K562 (cell line): Measurements from ENCODE around the gene ZRANB3. TPM values are rescaled to one million over a fixed set of nuclear protein-coding genes. Genes with fewer than 3 reads are reported as not detected.

Experiments used
- ATAC-seq: fragments of 200-7000 bp; cut with Tn5 transposase; 3 replicates; pipeline ENCODE4 v1.9.1; 2020; ENCODE audit warnings: moderate library complexity
- BruUV-seq: library from RNA; stranded (reverse); fragments of 400-500 nt; replicated peaks from 2 replicates; lab custom pipeline; 2021; lab: Mats Ljungman, UMichigan
- CTCF ChIA-PET: fragments of 300-600 bp; formaldehyde crosslinking; extraction: SDS; loops from one replicate; lab custom pipeline; 2021; ENCODE audit warnings: low intra/inter-chr PET ratio; lab: Yijun Ruan, JAX
- POLR2A ChIA-PET: fragments of 300-600, 350-650 bp; sonication (Branson Sonifier 250); formaldehyde crosslinking; extraction: SDS; loops from one replicate; lab custom pipeline; 2021; ENCODE audit warnings: antibody characterized with exemption, inconsistent platforms; lab: Yijun Ruan, JAX
- DNase-seq, 4 experiments: peaks; one replicate each; pipeline versions ENCODE4 v3.0.0 to v3.0.0-alpha.2; 2011 to 2018; ENCODE audit warnings: low spot score in 3 of 4, mixed read lengths in 3 of 4; ENCODE audit errors: extremely low read depth in 1 of 4
- FAIRE-seq: peaks from 2 replicates; lab custom pipeline; 2011; peaks lifted over from hg19 to GRCh38; lab: Jason Lieb, UNC
- H2AFZ ChIP-seq: 2 replicates; pipeline ENCODE4 v1.6.0; 2011; ENCODE audit warnings: low read depth, low read length, control low read depth, inconsistent platforms
- H3K27ac ChIP-seq: fragments of 200-600 bp; 3 replicates; pipeline ENCODE4 v1.8.0; 2011; ENCODE audit warnings: low read depth, mild to moderate bottlenecking, control low read depth, inconsistent platforms, low read length, moderate library complexity, mixed read lengths; ENCODE audit errors: extremely low read depth
- H3K27me3 ChIP-seq, 2 experiments: fragments of 300-600 bp in 1 of 2; 2 replicates in 1 of 2; 3 replicates in 1 of 2; pipeline versions ENCODE4 v1.6.0 to v1.8.0; 2011; ENCODE audit warnings: inconsistent platforms in 2 of 2, low read length in 2 of 2, mild to moderate bottlenecking in 1 of 2, mixed read lengths in 1 of 2, moderate library complexity in 1 of 2; ENCODE audit not compliant: control insufficient read depth in 2 of 2, insufficient read depth in 2 of 2
- H3K36me3 ChIP-seq: fragments of 300-600 bp; 3 replicates; pipeline ENCODE4 v1.8.0; 2011; ENCODE audit warnings: mild to moderate bottlenecking, low read length, inconsistent platforms; ENCODE audit not compliant: control insufficient read depth, insufficient read depth
- H3K4me1 ChIP-seq, 2 experiments: fragments of 200-600 bp in 1 of 2; replicated peaks in 1 of 2; 2 replicates in 1 of 2; 3 replicates in 1 of 2; pipeline versions ENCODE4 v1.5.1 to v1.8.0; 2011; ENCODE audit warnings: inconsistent platforms in 2 of 2, low read length in 2 of 2, mild to moderate bottlenecking in 1 of 2, mixed read lengths in 1 of 2, moderate library complexity in 1 of 2; ENCODE audit not compliant: control insufficient read depth in 2 of 2, insufficient read depth in 2 of 2
- H3K4me2 ChIP-seq: 2 replicates; pipeline ENCODE4 v1.6.1; 2011; ENCODE audit warnings: low read length, control low read depth, inconsistent platforms, mixed read lengths; ENCODE audit not compliant: insufficient read depth
- H3K4me3 ChIP-seq: fragments of 200-600 bp; sonication (generic), shearing (Covaris generic); 2 replicates; pipeline ENCODE4 v1.5.1; 2016; ENCODE audit warnings: control low read depth, inconsistent platforms
- H3K79me2 ChIP-seq: fragments of 200-600 bp; 3 replicates; pipeline ENCODE4 v1.8.0; 2011; ENCODE audit warnings: low read length, inconsistent platforms; ENCODE audit not compliant: control insufficient read depth, insufficient read depth
- H3K9ac ChIP-seq, 2 experiments: 2 replicates each; pipeline versions ENCODE4 v1.6.0 to v1.6.1; 2011; ENCODE audit warnings: low read depth in 2 of 2, low read length in 2 of 2, control low read depth in 1 of 2, inconsistent platforms in 1 of 2, mild to moderate bottlenecking in 1 of 2, mixed read lengths in 1 of 2; ENCODE audit not compliant: insufficient read depth in 1 of 2
- H3K9me1 ChIP-seq: one replicate; pipeline ENCODE4 v1.6.0; 2011; ENCODE audit warnings: inconsistent platforms, mild to moderate bottlenecking, low read length, moderate library complexity; ENCODE audit not compliant: control insufficient read depth, insufficient read depth
- H3K9me3 ChIP-seq: replicated peaks from 2 replicates; pipeline ENCODE4 v1.5.1; 2011; ENCODE audit warnings: low read depth, low read length, inconsistent platforms; ENCODE audit not compliant: control insufficient read depth, insufficient read depth
- H4K20me1 ChIP-seq: replicated peaks from 2 replicates; pipeline ENCODE4 v1.6.1; 2011; ENCODE audit warnings: low read length, inconsistent platforms, mixed read lengths; ENCODE audit not compliant: control insufficient read depth, insufficient read depth
- BDP1 ChIP-seq: IDR thresholded peaks from 3 replicates; pipeline ENCODE4 v1.6.1; 2011; ENCODE audit not compliant: insufficient read length, insufficient read depth
- DIDO1 ChIP-seq: fragments of 450-650 bp; IDR thresholded peaks from 2 replicates; pipeline ENCODE4 v1.6.1; 2016; ENCODE audit warnings: low read depth, missing biosample characterization, missing genetic modification characterization
- DNMT1 ChIP-seq: fragments of 450-650 bp; IDR thresholded peaks from 2 replicates; pipeline ENCODE4 v1.6.1; 2016; ENCODE audit warnings: antibody characterized with exemption, mild to moderate bottlenecking
- HSF4 ChIP-seq: fragments of 250-450 bp; sonication (Bioruptor Pico); IDR thresholded peaks from 2 replicates; pipeline ENCODE4 v2.1.2; 2022; ENCODE audit warnings: mild to moderate bottlenecking, moderate library complexity, borderline replicate concordance
- JUN ChIP-seq, 2 experiments: sonication (generic) in 1 of 2; formaldehyde crosslinking in 1 of 2; IDR thresholded peaks; 2 replicates each; pipeline versions ENCODE4 v1.6.1 to v1.8.0; 2012 to 2022; ENCODE audit warnings: borderline replicate concordance in 2 of 2, mild to moderate bottlenecking in 2 of 2, improper control_type of control experiment in 1 of 2, low read depth in 1 of 2, low read length in 1 of 2, missing genetic modification reagents in 1 of 2
- LARP7 ChIP-seq: fragments of 450-650 bp; IDR thresholded peaks from 2 replicates; pipeline ENCODE4 v1.6.1; 2016
- MNT ChIP-seq, 2 experiments: fragments of 450-650 bp; conservative IDR thresholded peaks; 2 replicates each; pipeline ENCODE4 v1.6.1; 2017; ENCODE audit warnings: mild to moderate bottlenecking in 2 of 2, moderate library complexity in 2 of 2
- NCOA6 ChIP-seq: fragments of 450-650 bp; IDR thresholded peaks from 2 replicates; pipeline ENCODE4 v1.6.1; 2017; ENCODE audit warnings: mild to moderate bottlenecking
- PHF20 ChIP-seq: fragments of 450-650 bp; IDR thresholded peaks from 2 replicates; pipeline ENCODE4 v1.6.1; 2018; ENCODE audit not compliant: partially characterized antibody
- PHF21A ChIP-seq: fragments of 450-650 bp; IDR thresholded peaks from 2 replicates; pipeline ENCODE4 v1.6.1; 2017; ENCODE audit warnings: low read depth, borderline replicate concordance
- PHTF2 ChIP-seq: fragments of 250-450 bp; sonication (Bioruptor Pico); IDR thresholded peaks from 2 replicates; pipeline ENCODE4 v1.5.0; 2021; ENCODE audit warnings: mild to moderate bottlenecking
- PYGO2 ChIP-seq: fragments of 450-650 bp; IDR thresholded peaks from 2 replicates; pipeline ENCODE4 v1.6.1; 2016; ENCODE audit warnings: mild to moderate bottlenecking, missing genetic modification characterization, moderate library complexity, missing compliant biosample characterization
- RNF219 ChIP-seq: fragments of 250-450 bp; sonication (Bioruptor Pico); IDR thresholded peaks from 2 replicates; pipeline ENCODE4 v1.5.0; 2022; ENCODE audit warnings: mild to moderate bottlenecking
- ZFP91 ChIP-seq: sonication (generic); formaldehyde crosslinking; IDR thresholded peaks from 2 replicates; pipeline ENCODE4 v1.8.0; 2022; ENCODE audit warnings: mild to moderate bottlenecking, missing genetic modification reagents
- ZNF232 ChIP-seq: sonication (generic); formaldehyde crosslinking; IDR thresholded peaks from 2 replicates; pipeline ENCODE4 v1.8.0; 2022; ENCODE audit warnings: mild to moderate bottlenecking, missing genetic modification reagents
- ZNF395 ChIP-seq: fragments of 200-800 bp; sonication (Bioruptor generic); IDR thresholded peaks from 2 replicates; pipeline ENCODE4 v1.6.1; 2017; ENCODE audit warnings: missing genetic modification characterization, missing compliant biosample characterization
- ZNF436 ChIP-seq: fragments of 250-450, 450-650 bp; sonication (Bioruptor Pico); formaldehyde crosslinking; IDR thresholded peaks from 2 replicates; pipeline ENCODE4 v1.7.0; 2020; ENCODE audit warnings: mild to moderate bottlenecking
- WGBS: fragments of 100-300 bp; shearing (Covaris generic); methylation state at CpG from one replicate; pipeline ENCODE4 v1.1.6; 2016; ENCODE audit warnings: low coverage, mixed read lengths; ENCODE audit not compliant: insufficient coverage; ENCODE audit errors: missing lambda C conversion rate; 5-methylcytosine and 5-hydroxymethylcytosine counted together
- in situ Hi-C: fragments of 300-500 bp; cut with MboI; formaldehyde crosslinking; loops from 4 replicates; pipeline ENCODE4 v1.15.0; 2018; ENCODE audit warnings: inconsistent platforms, mixed read lengths
- intact Hi-C: fragments of 100-400 bp; cut with micrococcal nuclease; formaldehyde crosslinking; loops from 2 replicates; pipeline ENCODE4 v1.14.2; 2022
- polyA plus RNA-seq, 8 experiments: library from polyadenylated mRNA; depleted of rRNA in 4 of 8; stranded (reverse) in 5 of 8; unstranded in 3 of 8; fragments of >200 nt; fragmentation: Nextera tagmentation in 2 of 8; fragmentation: Illumina TruSeq in 1 of 8; extraction: Ambion mirVana in 2 of 8; extraction: Trizol in 1 of 8; gene quantifications; 2 replicates each; pipeline versions ENCODE4 v1.2.1 to v1.2.3, GENCODE V29; 2011 to 2014; ENCODE audit warnings: inconsistent platforms in 1 of 8, missing spikeins in 1 of 8
- total RNA-seq, 7 experiments: library from RNA; depleted of rRNA in 6 of 7; stranded (reverse); fragments of >200 nt in 6 of 7; fragmentation: Illumina TruSeq in 2 of 7; extraction: Trizol in 2 of 7; gene quantifications; 2 replicates each; pipeline versions ENCODE4 v1.2.1 to v1.2.3, GENCODE V29; 2011 to 2021; ENCODE audit warnings: low replicate concordance in 1 of 7

Gene ZRANB3
- total and polyA plus RNA-seq, 9 of the 15 experiments (the other 6 are each of a cell fraction or from before 2014, with no cell fraction given) = 8.6 to 21.3 (median 14.7) TPM

- H3K4me3 ChIP-seq = no peak overlapping the region
- H4K20me1 ChIP-seq = no peaks in the 10 kb centered on the region
- no TSS peak for BruUV-seq
- no peak overlapping the region for H3K27ac ChIP-seq
- intact Hi-C loops = loop anchor here (10.0 kb wide), 1 partner anchor 99 kb away; no protein-coding TSS in a partner anchor
- H3K4me1 ChIP-seq = no peaks in the 10 kb centered on the region
- no peak overlapping the region for H3K9ac ChIP-seq
- H3K36me3 ChIP-seq = peaks cover 39% of the 10 kb centered on the region
- in situ Hi-C loops = no loop called here
- no peak for DNase-seq
- no peaks in the 10 kb centered on the region for H3K79me2 ChIP-seq
- H3K4me2 ChIP-seq = no peak overlapping the region
- H3K27me3 ChIP-seq = no peaks in the 10 kb centered on the region
- FAIRE-seq = no peak
- CTCF ChIA-PET = no interaction called here
- no peaks in the 10 kb centered on the region for H3K9me3 ChIP-seq
- no peak for ATAC-seq
- POLR2A ChIA-PET = interaction anchor here (0.7 kb wide), 1 partner anchor 10 kb away, joined by 6 read pairs; no protein-coding TSS in a partner anchor
- no peaks in the 10 kb centered on the region for H3K9me1 ChIP-seq
- 98% methylated on average over 3 of the region's 3 CpGs for WGBS
- H2AFZ ChIP-seq = no peak overlapping the region
- TF ChIP-seq DNMT1 = no peak
- no peak for TF ChIP-seq PHF20
- no peak for TF ChIP-seq DIDO1
- no peak for TF ChIP-seq ZFP91 (CRISPR knock-in tag)
- no peak for TF ChIP-seq JUN (IDR thresholded peaks at IDR 0.05; ENCODE audit: borderline replicate concordance, low read depth, low read length)
- TF ChIP-seq JUN (CRISPR knock-in tag; IDR thresholded peaks at IDR 0.05; ENCODE audit: borderline replicate concordance) = no peak
- TF ChIP-seq PYGO2 (tag) = no peak
- no peak for TF ChIP-seq HSF4 (CRISPR knock-in tag)
- no peak for TF ChIP-seq LARP7
- no peak for TF ChIP-seq PHF21A
- no peak for TF ChIP-seq NCOA6
- no peak for TF ChIP-seq ZNF395 (CRISPR knock-in tag)
- no peak for TF ChIP-seq BDP1
- TF ChIP-seq ZNF436 (CRISPR knock-in tag) = no peak
- no peak for TF ChIP-seq MNT (conservative IDR thresholded peaks at IDR 0.05)
- no peak for TF ChIP-seq ZNF232
- TF ChIP-seq RNF219 (CRISPR knock-in tag) = no peak
- TF ChIP-seq PHTF2 = no peak
Measured at GRCh38 chr2:135113322-135113721, 417.7 kb downstream of the ZRANB3 start.
